Cardiac muscle cell (in vitro differentiated cells and primary cell): ENCODE data around the gene PRKCA. TPM values are rescaled to one million over a fixed set of nuclear protein-coding genes. Genes with fewer than 3 reads are reported as not detected.

Source experiments
- DNase-seq, 2 donors: peaks; one replicate each; pipeline versions ENCODE4 v3.0.0 to v3.0.0-alpha.2; 2010 to 2017; ENCODE audit warnings: low read depth in 1 of 2, low spot score in 1 of 2
- H3K27ac ChIP-seq: fragments of 200-600 bp; sonication (generic); 2 replicates; pipeline ENCODE4 v1.5.1; 2016
- H3K27me3 ChIP-seq: fragments of 200-600 bp; sonication (generic); 2 replicates; pipeline ENCODE4 v1.6.0; 2016; ENCODE audit warnings: control low read depth
- H3K36me3 ChIP-seq: fragments of 200-600 bp; sonication (generic); 2 replicates; pipeline ENCODE4 v1.5.1; 2016; ENCODE audit warnings: control low read depth
- H3K4me1 ChIP-seq: fragments of 200-600 bp; sonication (generic); 2 replicates; pipeline ENCODE4 v1.8.1; 2017; ENCODE audit warnings: low read depth, mild to moderate bottlenecking, mixed run types
- H3K4me3 ChIP-seq: fragments of 200-600 bp; sonication (generic); 2 replicates; pipeline ENCODE4 v1.5.1; 2016; ENCODE audit warnings: mild to moderate bottlenecking
- H3K9me3 ChIP-seq: fragments of 200-600 bp; sonication (generic); 2 replicates; pipeline ENCODE4 v1.5.1; 2017; ENCODE audit warnings: low read depth, mild to moderate bottlenecking, control low read depth
- polyA plus RNA-seq: library from polyadenylated mRNA; unstranded; fragments of >200 nt; fragmentation: Nextera tagmentation; extraction: Ambion mirVana; gene quantifications from 2 replicates; pipeline ENCODE4 v1.2.1, GENCODE V29; 2016
- total RNA-seq: library from RNA; depleted of rRNA; stranded (reverse); fragments of >200 nt; gene quantifications from 2 replicates; pipeline ENCODE4 v1.2.3, GENCODE V29; 2016
- TF ChIP-seq, protein P1 (sequence below): IDR thresholded peaks from 2 replicates; pipeline ENCODE4 v1.5.1; 2012; ENCODE audit warnings: low read depth, mild to moderate bottlenecking, low read length

The PRKCA gene
- total and polyA plus RNA-seq, 2 experiments from 2014 or later: 3.1 to 10.3 TPM

DNA sequence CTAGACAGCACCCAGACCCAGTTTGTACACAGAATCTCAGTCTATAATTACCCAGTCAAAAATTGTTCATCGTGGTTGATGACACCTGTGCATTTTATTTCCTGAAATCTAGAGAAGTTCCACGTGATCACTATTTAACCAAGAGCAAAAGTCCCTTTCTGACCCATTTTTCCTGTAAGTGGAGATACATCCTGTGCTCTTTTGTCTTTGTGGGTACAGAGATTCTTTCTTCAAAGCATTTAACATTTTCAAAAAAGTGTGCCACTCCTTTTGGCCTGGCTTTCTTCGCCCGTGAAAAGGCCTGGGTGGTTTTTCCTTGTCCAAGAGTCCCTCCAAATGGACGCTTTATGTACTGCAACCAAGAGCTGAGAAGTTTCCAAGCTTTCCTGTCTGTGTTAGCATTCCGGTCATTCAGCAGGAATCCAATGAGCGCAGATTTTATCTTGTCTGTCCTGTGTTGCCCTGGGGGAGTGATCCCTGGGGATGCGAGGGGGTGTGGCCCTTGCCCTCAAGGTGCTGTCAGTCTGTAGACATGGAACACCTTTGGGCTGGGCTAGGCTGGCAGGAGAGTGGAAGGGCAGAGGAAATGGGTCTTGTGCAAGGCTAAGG, 371.4 kb downstream of the PRKCA start:
- DNase-seq: peak; percentile 71 to 75
- H3K4me1 ChIP-seq: no peaks in the 10 kb centered on the region
- TF ChIP-seq, protein P1, sequence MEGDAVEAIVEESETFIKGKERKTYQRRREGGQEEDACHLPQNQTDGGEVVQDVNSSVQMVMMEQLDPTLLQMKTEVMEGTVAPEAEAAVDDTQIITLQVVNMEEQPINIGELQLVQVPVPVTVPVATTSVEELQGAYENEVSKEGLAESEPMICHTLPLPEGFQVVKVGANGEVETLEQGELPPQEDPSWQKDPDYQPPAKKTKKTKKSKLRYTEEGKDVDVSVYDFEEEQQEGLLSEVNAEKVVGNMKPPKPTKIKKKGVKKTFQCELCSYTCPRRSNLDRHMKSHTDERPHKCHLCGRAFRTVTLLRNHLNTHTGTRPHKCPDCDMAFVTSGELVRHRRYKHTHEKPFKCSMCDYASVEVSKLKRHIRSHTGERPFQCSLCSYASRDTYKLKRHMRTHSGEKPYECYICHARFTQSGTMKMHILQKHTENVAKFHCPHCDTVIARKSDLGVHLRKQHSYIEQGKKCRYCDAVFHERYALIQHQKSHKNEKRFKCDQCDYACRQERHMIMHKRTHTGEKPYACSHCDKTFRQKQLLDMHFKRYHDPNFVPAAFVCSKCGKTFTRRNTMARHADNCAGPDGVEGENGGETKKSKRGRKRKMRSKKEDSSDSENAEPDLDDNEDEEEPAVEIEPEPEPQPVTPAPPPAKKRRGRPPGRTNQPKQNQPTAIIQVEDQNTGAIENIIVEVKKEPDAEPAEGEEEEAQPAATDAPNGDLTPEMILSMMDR: peak; percentile 76
- H3K27me3 ChIP-seq: no peaks in the 10 kb centered on the region
- no peak overlapping the region for H3K27ac ChIP-seq
- no peaks in the 10 kb centered on the region for H3K9me3 ChIP-seq
- H3K36me3 ChIP-seq: no peaks in the 10 kb centered on the region
- no peak overlapping the region for H3K4me3 ChIP-seq

DNA sequence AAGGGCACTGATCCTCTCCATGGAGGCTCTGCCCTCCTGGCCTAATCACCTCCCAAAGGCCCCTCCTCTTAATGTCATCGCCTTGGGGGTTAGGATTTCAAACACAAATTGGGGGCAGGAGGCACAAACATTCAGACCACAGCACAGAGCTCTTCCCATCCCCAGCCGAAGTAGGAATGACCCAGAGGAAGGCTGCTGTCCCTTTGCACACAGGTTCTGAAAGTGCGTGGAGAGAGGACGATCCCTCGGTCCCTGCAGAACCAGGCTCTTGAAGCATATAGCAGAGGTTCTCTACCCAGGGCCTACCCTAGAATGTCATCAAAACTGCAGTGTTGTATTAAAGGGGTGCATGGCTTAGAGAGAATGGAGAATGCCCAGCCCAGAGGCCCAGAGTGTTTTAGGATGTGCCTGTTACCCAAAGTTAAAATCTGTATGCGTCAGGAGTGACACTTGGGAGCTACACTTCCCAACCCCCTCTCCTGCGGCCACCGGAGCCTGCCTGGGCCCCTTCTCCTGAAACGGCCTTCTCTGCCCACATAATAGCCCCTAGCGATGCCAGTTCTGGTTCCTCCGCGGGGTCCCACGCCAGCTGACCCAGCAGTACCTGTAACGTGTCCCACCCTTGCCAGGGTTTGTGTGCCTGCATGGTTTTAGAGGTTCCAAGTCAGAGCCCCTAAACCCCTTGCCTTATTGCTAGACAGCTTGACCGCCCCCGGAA, 373.0 kb downstream of the PRKCA start:
- Histone ChIP-seq H3K36me3 (no peaks in the 10 kb centered on the region), H3K9me3 (no peaks in the 10 kb centered on the region), H3K27ac (no peak overlapping the region), H3K4me1 (no peaks in the 10 kb centered on the region), H3K27me3 (no peaks in the 10 kb centered on the region), H3K4me3 (no peak overlapping the region)
- TF ChIP-seq, protein P1: no peak
- DNase-seq: peak in 1 of 2 donors; percentile 47

DNA sequence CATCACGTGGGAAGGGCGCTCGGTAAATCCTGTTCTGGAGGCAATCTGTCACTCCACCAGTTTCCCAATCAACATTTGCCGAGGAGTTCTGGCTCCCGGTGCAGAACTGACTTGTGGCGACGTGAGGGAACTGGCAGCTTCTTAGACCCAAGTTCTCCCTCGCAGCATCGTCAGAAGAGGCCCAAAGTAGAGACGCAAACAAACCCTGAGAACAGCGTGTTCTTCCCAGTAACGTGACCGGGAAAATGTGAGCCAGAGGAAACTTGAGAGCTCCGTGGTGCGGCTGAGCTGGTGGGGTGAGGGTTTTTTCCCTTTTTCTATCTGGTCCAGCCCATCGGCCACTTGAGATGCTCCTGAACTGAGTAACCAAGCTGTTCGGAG, 373.6 kb downstream of the PRKCA start:
- no peaks in the 10 kb centered on the region for H3K4me1 ChIP-seq
- H3K36me3 ChIP-seq: no peaks in the 10 kb centered on the region
- TF ChIP-seq, protein P1: no peak
- DNase-seq: no peak
- H3K9me3 ChIP-seq: no peaks in the 10 kb centered on the region
- no peak overlapping the region for H3K27ac ChIP-seq
- H3K4me3 ChIP-seq: no peak overlapping the region
- H3K27me3 ChIP-seq: no peaks in the 10 kb centered on the region

DNA sequence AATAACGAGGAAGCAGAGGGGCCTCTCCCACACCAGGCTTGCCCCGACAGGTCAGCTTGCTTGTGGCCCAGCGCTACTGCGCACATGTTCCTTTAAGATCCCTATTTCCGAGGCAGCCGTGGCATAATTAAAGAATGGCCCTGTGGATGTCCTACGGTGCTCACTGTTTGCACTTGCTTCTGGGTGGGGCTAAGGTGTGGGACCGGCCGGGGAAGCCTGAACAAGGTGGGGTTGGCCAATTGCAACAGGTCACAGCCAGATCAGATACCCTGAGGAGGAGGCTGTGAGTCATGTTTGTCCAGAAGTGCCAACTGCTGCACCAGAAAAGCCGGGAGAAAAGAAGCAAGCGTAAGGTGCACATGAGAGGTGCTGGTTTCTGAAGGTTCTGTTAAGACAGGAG, 374.0 kb downstream of the PRKCA start:
- H3K36me3 ChIP-seq: no peaks in the 10 kb centered on the region
- H3K27ac ChIP-seq: no peak overlapping the region
- H3K4me1 ChIP-seq: no peaks in the 10 kb centered on the region
- no peaks in the 10 kb centered on the region for H3K9me3 ChIP-seq
- no peak for DNase-seq
- H3K27me3 ChIP-seq: no peaks in the 10 kb centered on the region
- H3K4me3 ChIP-seq: no peak overlapping the region
- TF ChIP-seq, protein P1: no peak

DNA sequence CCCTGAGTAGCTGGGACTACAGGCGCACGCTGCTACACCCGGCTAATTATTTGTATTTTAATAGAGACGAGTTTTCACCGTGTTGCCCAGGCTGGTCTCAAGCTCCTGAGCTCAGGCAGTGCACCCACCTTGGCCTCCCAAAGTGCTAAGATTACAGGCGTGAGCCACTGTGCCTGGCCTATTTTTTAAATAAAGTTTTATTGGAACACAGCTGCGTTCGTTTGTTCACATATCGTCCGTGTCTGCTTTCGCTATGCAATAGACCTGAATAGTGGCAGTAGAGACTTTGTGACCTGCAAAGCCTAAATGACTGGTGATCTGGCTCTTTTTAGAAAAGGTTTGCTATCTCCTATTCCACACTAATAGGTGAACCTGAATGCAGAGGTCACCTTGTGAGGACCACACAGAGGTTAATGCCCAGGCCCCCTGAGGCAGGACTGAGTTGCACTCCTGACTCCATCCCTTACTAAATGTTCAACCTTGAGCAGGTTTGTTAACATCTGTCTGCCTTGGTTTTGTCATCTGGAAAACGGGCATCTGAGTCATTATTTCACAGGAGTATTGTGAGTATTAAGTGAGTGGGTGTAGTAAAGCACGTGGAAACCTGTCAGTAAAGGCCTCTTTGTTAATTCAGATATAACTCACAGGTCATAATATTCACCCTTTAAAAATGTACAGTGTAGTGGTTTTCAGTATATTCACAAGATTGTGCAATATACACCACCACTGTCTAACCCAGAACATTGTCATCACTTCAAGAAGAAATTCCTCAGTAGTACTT, 375.0 kb downstream of the PRKCA start:
- Histone ChIP-seq H3K27ac (no peak overlapping the region), H3K36me3 (no peaks in the 10 kb centered on the region), H3K27me3 (no peaks in the 10 kb centered on the region), H3K4me1 (no peaks in the 10 kb centered on the region), H3K9me3 (no peaks in the 10 kb centered on the region), H3K4me3 (no peak overlapping the region)
- TF ChIP-seq, protein P1: no peak
- peak in 1 of 2 donors; percentile 82 for DNase-seq
